ENCODE measurements around the gene PARD6G.
"Not testable (repeated sequence)": the region's sequence is repeated elsewhere in the genome, so short reads cannot be mapped to it uniquely, and the experiment has no call there.

The PARD6G gene, protein sequence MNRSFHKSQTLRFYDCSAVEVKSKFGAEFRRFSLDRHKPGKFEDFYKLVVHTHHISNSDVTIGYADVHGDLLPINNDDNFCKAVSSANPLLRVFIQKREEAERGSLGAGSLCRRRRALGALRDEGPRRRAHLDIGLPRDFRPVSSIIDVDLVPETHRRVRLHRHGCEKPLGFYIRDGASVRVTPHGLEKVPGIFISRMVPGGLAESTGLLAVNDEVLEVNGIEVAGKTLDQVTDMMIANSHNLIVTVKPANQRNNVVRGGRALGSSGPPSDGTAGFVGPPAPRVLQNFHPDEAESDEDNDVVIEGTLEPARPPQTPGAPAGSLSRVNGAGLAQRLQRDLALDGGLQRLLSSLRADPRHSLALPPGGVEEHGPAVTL

DNA sequence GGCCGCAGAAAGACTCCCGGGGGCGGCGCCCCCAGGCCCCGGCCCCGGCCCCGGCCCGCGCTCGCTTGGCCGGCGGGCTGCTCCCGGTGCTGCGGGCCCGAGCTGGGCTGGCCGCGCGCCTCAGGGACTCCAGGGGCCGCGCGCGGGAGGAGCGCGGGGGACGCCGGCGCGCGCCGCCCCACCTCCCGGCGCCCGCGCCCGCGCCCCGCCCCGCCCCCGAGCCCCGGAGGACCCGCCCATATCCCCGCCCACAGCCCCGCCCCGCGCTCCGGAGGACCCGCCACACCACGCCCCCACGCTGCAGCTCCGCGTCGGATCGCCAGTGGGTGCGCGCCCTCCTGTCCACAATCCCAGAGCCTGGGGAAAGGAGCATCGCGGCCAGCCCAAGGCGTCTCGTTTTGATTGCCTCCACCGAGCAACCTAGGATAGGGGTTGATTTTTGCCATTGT, at the start of gene PARD6G:
Gene PARD6G (minus strand): TSS at position 122 of the 449 bp plus-strand sequence. CDS start 166 bp downstream, outside the sequence.
- peak; percentile 16 for DNase-seq

DNA sequence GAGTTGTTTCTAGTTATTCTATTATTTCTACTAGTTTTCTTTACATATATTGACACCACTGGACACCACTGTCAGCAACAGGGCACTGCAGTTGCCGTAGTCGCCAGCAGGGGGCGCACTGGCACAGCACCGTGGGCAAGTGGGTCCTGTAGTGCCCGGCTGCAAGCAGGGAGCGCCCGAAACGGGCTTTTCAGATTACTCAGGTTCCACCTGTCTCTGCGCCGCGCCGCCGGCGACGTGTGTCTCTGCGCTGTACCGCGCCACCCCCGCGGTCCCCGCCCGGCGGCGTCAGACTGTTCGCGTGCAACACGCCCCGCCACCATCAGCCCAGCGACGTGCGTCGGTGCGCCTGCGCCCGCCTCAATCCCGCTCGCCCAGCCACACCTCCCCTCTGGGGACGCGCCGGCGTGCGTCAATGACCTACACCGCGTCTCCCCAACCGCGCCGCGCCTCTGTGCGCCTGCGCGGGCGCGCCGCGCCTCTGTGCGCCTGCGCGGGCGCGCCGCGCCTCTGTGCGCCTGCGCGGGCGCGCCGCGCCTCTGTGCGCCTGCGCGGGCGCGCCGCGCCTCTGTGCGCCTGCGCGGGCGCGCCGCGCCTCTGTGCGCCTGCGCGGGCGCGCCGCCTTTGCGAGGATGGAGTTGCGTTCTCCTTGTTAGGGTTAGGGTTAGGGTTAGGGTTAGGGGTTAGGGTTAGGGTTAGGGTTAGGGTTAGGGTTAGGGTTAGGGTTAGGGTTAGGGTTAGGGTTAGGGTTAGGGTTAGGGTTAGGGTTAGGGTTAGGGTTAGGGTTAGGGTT, 15.1 kb upstream of the PARD6G start:
- DNase-seq = not testable (repeated sequence)

DNA sequence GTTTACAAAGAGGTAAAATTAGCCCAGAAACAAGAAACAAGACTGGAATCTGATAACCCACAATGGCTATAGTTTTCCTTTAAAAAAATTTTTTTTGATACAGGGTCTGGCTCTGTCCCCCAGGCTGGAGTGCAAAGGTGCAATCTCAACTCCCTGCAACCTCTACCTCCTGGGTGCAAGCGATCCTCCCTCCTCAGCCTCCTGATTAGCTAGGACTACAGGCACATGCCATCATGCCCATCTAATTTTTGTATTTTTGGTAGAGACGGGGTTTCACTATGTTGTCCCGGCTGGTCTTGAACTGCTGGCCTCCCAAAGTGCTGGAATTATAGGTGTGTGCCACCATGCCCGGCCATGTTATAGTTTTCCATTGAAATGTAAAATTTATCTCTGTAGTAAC, 12.3 kb upstream of the PARD6G start:
- no peak for DNase-seq

DNA sequence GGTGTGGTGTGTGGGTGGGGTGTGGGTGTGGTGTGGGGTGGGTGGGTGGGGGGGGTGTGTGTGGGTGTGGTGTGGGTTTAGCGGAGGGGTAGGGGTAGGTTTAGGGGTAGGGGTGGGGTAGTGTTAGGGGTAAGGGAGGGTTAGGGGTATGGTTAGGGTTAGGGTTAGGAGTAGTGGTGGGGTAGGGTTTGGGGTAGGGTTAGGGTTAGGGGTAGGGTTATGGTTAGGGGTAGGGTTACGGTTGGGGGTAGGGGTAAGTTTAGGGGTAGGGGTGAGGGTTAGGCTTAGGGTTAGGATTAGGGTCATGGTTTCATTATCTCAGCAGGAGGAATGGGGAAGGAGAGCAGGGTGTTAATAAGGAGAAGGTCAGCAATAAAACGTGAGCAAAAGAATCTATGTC, 11.3 kb upstream of the PARD6G start:
- no peak for DNase-seq

DNA sequence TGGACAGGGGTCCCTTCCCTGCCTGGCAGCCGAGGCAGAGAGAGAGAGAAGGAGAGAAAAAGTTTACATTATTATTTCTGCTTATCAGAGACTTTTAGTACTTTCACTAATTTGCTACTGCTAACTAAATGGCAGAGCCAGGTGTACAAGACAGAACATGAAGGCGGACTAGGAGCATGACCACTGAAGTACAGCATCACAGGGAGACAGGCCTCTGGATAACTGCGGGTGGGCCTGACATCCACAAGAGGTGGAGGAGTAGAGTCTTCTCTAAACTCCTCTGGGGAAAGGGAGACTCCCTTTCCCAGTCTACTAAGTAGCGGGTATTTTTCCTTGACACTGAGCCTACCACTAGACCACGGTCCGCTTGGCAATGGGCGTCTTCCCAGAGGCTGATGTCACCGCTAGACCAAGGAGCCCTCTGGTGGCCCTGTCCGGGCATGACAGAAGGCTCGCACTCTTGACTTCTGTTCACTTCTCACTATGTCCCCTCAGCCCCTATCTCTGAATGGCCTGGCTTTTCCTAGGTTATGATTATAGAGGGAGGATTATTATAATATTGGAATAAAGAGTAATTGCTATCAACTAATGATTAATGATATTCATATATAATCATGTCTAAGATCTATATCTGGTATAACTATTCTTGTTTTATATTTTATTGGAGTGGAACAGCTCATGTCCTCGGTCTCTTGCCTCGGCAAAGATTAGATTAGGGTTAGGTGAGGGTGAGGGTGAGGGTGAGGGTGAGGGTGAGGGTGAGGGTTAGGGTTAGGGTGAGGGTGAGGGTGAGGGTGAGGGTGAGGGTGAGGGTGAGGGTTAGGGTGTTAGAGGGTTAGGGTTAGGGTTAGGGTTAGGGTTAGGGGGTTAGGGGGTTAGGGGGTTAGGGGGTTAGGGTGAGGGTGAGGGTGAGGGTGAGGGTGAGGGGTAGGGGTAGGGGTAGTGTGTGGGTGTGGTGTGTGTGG, 10.5 kb upstream of the PARD6G start:
- not testable (repeated sequence) for DNase-seq

DNA sequence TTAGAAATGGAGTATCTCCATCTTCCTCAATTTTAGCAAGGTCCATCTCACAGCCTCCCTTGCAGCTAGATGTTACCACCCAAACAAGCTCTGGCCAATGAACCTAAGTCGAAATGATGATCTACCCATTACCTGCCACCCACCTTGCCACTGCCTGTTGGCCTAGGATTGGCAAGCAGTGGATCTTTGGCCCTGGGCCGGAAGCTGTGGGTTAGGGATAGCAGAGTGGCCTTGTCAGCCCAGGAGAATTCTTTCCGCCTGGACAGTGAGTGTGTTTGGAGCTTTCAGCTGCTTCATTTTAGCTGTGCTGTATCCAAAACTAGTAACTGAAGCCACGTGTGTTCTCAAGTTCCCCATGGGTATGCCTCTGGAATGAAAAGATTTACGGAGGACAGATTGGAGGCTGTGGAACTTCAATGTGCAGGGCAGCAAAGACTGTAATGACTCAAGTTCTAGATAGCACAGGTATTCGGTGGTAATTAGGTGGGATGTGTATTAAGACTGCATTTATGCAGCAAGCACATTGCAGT, 7.7 kb upstream of the PARD6G start:
- DNase-seq = no peak

DNA sequence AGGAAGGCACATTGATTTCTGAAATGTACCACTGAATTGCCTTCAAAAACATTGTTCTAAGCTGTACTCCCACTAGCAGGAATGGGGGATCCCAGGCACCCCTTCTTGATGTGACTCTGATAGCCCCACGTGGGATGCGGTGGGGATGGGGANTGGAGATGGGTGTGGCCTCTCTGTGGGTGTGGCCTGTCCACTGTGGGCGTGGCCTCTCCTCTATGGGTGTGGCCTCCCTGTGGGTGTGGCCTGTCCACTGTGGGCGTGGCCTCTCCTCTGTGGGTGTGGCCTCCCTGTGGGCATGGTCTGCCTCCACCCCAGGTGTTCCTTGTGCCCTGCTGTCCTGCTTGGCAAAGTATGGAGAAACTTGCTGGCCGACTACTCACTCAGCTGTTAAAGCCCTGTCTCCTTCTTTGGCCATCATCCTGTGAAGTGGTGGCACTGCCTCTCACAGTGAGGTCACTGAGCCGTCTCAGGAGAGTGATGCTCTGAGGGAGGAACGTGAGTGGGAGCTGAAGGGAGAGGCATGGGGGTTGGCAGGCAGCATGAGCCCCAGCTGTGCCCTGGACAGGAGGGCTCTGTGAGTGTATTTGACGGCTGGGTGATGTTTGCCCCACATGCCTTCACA, 6.7 kb upstream of the PARD6G start:
- no peak for DNase-seq

DNA sequence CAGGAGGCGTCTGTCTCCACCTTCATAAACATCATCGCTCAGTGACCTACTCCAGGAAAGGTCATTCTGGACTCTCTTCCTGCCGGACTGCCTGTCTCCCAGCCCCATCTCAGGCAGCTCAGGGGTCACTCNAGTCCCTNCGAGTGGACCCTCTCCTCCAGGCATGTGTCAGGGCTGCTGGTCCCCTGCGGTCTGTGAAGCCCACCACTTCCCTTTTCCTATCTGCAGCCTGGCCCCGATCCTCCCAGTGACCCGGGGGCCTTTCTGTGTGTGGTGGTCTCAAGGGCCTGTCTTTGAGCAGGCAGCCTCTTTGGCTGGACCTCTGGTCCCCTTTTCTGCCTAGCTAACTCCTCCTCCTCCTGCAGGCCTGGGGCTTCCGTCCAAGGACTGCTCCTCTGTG, 5.9 kb upstream of the PARD6G start:
- DNase-seq = no peak

DNA sequence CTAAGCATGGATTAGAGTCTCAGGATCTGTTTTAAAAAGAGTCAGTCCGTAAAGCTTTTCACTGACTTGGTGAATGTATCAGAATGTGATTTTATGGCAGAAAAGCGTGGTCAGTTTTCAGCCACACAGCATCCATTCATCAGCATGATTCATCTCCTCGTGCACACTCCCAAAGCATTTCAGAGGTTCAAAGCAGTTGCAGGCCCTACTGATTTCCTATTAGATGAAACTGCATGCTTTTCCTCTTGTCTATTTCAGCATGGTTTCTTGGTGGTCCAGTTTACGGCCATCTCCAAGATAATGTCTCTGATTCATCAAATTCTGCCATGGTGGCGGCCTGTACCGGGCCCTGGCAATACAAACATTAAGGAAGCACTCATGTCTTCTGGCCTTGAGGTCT, 4.8 kb upstream of the PARD6G start:
- DNase-seq = no peak

DNA sequence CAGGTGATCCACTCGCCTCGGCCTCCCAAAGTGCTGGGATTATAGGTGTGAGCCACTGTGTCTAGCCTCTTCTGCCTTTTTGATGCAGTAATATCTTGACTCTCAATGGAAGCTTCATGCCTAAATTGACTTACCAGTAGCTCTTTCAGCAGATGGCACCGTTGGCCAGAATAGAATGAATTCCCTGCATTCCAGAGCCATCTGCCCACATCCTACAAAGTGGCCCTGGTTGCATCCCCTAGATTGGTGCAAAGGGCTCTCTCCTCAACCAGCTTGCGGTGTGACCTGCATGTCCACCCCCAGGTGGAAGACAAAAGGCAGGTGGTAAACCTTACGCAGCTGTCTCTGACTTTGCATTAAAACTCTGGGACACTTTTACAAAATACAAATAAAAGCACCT, 4.4 kb upstream of the PARD6G start:
- no peak for DNase-seq

DNA sequence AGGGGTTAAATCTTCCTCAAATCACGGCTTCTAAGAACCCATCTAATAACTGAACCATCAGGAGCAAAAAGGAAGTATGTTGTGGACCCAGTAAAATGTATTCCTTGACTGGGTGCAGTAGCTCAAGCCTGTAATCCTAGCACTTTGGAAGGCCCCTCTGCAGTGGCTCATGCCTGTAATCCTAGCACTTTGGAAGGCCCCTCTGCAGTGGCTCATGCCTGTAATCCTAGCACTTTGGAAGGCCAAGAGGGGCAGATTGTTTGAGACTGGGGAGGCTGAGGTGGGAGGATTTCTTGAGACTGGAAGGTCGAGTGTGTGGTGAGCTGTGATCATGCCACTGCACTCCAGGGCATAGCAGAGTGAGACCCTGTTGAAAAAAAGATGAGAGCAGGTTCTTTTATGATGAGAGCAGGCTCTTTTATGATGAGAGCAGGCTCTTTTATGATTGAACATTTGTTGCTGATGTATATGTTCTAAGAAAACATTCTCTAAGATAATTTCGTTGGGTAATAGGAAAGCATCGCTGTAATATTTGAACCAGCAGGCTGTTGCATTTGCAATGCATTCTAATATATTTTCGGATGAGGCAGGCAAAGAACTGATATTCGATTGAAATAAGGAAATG, 3.5 kb upstream of the PARD6G start:
- no peak for DNase-seq

DNA sequence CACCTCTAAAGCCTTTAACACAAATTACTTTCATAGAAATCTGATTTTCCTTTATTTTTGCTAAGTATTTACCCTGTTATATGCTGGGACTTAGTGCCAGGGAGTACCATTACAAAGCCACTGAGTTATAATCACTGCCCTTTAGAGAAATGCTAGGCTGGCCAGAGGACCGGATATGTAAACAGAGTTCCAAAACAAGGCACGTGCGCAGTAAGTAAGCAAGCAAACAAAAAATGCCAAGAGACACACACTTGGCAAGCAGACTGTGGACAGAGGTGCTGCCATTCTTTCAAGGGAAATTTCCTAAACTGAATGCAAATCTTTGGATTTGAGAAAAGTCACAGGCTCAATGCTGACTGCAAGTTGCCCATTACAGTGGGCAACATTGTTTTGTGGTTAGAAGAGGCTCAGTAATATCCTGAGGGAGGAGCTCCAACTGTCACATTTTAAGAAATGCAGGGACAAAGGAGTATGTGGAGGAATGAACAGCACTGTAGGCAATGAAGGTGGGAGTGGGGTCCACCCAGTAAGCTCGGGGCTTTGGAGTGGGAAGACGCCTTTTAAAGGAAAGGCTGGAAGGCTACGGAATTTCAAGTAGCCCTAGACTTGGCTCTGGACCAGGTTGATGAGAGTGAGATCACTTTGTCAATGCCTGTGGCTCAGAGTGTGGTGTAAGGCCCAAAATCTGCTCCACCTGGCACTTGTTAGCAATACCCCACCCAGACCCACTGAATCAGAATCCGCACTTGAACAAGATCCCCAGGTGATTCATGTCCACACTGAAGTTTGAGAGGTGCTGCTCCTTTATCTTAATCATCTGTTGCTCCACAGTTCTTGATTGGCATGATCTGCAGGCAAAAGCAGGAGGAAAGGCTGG, 2.1 kb upstream of the PARD6G start:
- no peak for DNase-seq

DNA sequence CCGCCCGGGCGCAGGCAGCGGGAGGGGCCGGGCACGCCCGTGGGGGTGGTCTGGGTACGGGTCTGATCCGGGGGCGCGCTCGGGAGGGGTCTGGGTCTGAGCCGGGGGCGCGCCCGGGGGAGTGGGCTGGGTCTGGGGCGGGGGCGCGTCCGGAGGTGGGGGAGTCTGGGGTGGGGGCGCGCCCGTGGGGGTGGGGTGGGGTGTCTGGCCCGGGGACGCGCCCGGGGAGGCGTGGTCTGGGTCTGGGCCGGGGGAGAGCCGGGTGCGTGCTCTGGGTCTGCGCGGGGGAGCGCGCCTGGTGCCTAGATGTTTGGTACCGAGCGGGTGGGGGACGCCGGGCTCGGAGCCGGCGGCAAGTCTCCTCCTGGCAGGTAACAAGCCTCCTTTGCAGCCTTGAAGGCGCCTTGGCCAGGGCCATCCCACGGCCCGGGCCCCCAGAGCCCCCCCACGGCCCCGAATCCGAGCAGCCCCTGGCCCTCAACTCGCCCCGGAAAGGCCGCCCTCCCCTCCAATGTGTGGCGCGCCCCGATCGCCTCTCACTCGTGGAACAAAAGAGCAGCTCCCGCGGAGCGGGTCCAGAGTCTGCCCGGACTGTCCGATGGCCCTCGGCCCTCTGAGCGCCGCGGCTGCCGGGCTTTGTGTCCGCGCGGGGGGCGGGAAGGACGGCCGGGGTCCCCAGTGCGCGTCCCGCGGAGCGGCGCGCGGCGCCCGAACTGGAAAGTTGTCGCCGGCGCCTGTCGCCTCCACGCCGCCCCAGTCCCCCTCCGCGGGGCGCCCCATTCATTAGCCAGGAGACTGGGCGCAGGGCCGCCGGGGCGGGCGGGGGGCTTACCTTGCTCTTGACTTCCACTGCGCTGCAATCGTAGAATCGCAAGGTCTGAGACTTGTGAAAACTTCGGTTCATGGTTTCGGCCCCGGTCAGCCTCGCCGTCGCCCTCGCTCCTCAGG, 595 bp downstream of the PARD6G start:
- DNase-seq = no peak

DNA sequence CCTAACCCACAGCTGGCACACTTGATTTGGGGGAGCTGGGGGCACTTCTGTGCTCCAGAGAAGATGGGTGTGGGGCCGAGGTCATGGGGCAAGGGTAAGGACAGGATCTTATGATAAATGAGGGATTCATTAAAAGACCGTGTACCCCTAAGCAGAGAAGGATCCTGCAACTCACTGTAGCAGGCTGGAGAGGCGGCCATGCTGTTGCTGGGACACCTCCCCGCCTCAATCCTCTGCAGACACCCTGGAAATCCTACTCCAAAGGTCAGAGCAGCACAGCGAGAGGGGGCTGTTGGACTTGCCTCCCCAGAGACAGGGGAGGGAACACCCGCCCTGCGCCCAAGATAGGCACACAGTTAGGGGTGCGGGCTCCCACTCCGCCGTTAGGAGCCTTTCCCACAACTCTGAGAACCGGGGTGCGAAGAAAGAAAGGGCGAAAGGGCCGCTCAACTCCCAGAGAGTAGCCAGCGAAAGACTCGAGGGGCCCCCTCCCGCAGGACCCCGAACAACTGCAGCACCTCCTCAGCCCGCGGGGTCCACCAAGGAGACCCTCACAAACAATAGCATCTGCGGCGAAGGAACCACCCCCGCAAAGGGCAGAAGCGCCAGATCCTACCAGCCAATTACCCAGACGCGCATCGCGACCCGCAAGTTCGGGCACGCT, 1.4 kb downstream of the PARD6G start:
- peak; percentile 12 for DNase-seq

DNA sequence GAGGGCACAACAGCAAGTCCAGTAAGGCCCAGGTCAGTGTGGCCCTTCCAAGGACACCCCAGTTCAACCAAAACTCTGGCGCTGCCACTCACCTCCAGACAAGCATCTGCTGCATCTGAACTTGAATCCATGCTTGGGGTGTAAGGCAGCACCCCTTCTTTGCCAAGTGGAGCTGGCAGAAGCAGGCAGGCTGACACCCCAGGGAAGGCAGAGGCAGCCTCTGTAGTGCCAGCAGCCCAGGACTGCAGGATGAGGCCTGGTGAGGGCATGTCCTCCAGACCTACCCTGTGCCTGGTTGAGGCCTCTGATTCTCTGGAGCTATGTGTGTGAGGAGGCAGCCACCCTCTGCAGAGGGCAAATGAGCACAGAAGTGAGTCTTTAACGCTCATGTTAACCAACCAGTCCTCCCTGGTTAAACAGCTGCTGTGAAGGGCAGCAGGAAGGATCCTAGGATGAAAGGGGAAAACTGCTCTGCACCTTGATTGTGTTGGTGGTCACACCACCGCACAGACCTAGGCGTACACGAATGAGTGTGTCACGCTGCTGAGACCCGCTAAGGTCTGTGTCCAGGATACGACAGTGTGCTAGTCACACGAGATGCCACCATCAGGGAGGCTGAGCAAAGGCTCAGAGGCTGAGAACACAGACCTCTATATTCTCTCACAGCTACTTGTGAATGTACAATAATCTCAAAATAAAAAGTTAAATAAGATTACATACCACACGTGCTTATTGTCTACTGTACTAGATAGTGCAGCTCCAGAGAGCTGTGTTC, 2.2 kb downstream of the PARD6G start:
- no peak for DNase-seq

DNA sequence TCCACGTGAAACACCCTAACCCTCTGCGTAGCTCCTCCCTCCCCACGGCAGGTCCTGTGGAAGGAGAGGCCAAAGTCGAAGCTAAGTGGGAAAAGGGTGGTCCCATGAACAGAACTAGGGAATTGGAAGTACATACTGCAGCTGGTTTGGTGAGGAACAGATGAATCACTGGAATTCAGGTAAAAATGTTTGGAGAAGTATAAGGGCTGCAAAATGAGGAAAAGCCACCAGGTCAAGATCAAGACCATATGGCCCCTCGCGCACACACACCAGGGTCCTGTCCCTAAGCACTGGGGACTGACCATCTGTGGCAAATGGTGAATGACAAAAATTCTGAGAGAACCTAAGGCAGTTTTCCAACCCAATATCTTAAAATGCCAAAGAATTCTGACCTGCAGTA, 3.1 kb downstream of the PARD6G start:
- DNase-seq = no peak

DNA sequence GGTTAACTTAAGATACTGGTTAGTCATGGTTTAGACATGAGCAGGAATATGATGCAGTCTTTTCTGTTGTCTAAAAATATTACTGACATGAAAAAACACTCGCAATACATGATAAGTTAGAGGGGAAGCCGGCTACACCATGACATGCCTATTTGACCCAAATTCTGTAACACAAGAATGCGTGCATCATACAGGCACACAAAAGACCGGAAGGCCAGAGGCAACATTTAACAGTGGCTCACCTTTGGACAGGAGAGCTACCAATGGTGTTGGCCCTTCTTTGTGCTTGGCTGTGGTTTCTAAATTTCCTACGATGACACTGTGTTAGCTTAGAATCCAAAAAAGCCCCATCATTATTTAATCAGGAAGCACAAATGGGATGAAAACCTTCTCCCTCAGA, 4.1 kb downstream of the PARD6G start:
- DNase-seq = no peak

All from NCI-H1417 treated with DMSO at 0.1 percent for 48 hours (cell line).